ENCODE results near the gene AOC2. TPM values are rescaled to one million over a fixed set of nuclear protein-coding genes. Genes with fewer than 3 reads are reported as not detected.

Gene AOC2
- total and polyA plus RNA-seq, 2 of the 13 experiments (the other 11 are each of a cell fraction or from before 2014, with no cell fraction given): 1.2 to 3.3 TPM

- H3K9ac ChIP-seq (ENCODE audit: insufficient read depth, low read depth, low read length): no peak overlapping the region
- H3K27me3 ChIP-seq (ENCODE audit: control insufficient read depth in 1 of 2, insufficient read depth in 2 of 2, low read length in 2 of 2): no peaks in the 10 kb centered on the region
- no peaks in the 10 kb centered on the region for H3K79me2 ChIP-seq (ENCODE audit: insufficient read depth, low read length)
- no peak overlapping the region for H3K27ac ChIP-seq (ENCODE audit: extremely low read length, insufficient read depth, low read length)
- H2AFZ ChIP-seq (ENCODE audit: low read length): no peak overlapping the region
- POLR2A ChIA-PET: interaction anchor here (1.5 to 5.0 kb wide), 3 partner anchors 8 to 87 kb away, joined by 8 to 39 read pairs (median 14); partner anchors contain the start of gene PSME3
- no peak overlapping the region for H3K4me2 ChIP-seq (ENCODE audit: low read depth, low read length)
- no peak overlapping the region for H3K4me3 ChIP-seq (replicated peaks in 1 of 3; ENCODE audit: insufficient read depth in 1 of 3, low read depth in 2 of 3, low read length in 3 of 3)
- peak; percentile 42 for FAIRE-seq
- no peaks in the 10 kb centered on the region for H3K9me3 ChIP-seq (ENCODE audit: low read length)
- no peak for ATAC-seq
- BruUV-seq (replicated peaks): TSS peak; percentile 24
- H3K4me1 ChIP-seq (ENCODE audit: insufficient read depth, low read length): peaks cover 11% of the 10 kb centered on the region; the same call in 1 of the 2 replicates
- no peak for DNase-seq (ENCODE audit: low spot score)
- CTCF ChIA-PET (ENCODE audit: low intra/inter-chr PET ratio, low total read pairs): interaction anchor here (2.6 to 3.6 kb wide), 3 partner anchors 87 to 95 kb away, joined by 5 to 68 read pairs (median 32); no protein-coding TSS in a partner anchor
- WGBS (ENCODE audit: low lambda C conversion rate): 96% methylated on average over 11 of the region's 11 CpGs
- peak; percentile 15 for TF ChIP-seq RBM22 (optimal IDR thresholded peaks at IDR 0.05; ENCODE audit: low read length)
- no peak for TF ChIP-seq GFI1 (CRISPR knock-in tag; IDR thresholded peaks at IDR 0.05; ENCODE audit: borderline replicate concordance)
- H4K20me1 ChIP-seq (ENCODE audit: insufficient read depth, low read length): no peaks in the 10 kb centered on the region
- H3K36me3 ChIP-seq (replicated peaks in 1 of 2; ENCODE audit: control insufficient read depth in 1 of 2, insufficient read depth in 2 of 2, low read length in 2 of 2): peaks cover 48 to 79% of the 10 kb centered on the region in 2 experiments
- intact Hi-C loops (cut with micrococcal nuclease; ENCODE audit: unreplicated experiment) (loop anchor here (5.0 kb wide), 1 partner anchor 140 kb away; the partner anchor contains the start of genes PTGES3L and RUNDC1), in situ Hi-C loops (cut with HindIII; ENCODE audit: extremely low pct_ligation_motif_present, low pct_unique_long_range_greater_than_20kb) (loop anchor here (5.0 to 10.0 kb wide), 2 partner anchors 85 to 143 kb away; partner anchors contain the start of genes PTGES3L and RUNDC1)
Measured at GRCh38 chr17:42841975-42842685, 2.2 kb upstream of the AOC2 start.

DNA sequence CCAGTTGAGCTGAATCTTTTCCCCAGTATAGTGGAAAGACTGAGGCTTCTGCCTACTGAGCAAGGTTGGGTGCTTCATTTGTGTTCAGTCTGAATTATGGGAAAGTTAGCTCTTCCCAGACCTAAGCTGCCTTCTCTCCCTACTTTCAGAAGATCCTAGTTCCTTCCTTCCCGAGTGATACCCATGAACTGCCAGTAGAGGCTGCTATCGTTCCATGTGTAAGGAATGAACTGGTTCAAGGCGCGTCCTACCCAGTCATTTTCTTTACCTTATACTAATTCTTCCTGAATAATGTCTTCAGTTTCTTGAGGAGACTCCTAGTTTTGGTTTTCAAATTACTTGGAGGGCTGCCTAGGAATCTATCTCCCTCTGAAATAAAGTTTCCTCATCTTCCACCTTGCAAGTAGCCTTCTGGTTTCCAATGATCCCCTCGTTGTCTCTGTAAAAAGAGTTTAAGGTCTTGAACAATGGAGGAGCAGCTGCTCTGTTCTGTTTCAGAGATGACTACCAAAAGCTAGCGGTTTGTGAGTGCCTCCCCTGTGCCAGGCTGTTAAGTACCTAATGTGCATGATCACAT lies 934 bp upstream of the AOC2 start:
- H3K4me1 ChIP-seq (ENCODE audit: insufficient read depth, low read length): peaks cover 11% of the 10 kb centered on the region; the same call in 1 of the 2 replicates
- peaks cover 42 to 66% of the 10 kb centered on the region in 2 experiments for H3K36me3 ChIP-seq (replicated peaks in 1 of 2; ENCODE audit: control insufficient read depth in 1 of 2, insufficient read depth in 2 of 2, low read length in 2 of 2)
- FAIRE-seq (peak; percentile 89), DNase-seq (ENCODE audit: low spot score) (peak; percentile 73), ATAC-seq (peak; percentile 71)
- no peak overlapping the region for H2AFZ ChIP-seq (ENCODE audit: low read length)
- POLR2A ChIA-PET: interaction anchor here (0.8 to 5.0 kb wide), 7 partner anchors 10 to 155 kb away, joined by 3 to 39 read pairs (median 8); partner anchors contain the start of genes BECN1, PSME3 and RPL27
- 62% methylated on average over 6 of the region's 6 CpGs for WGBS (ENCODE audit: low lambda C conversion rate)
- in situ Hi-C loops (cut with HindIII; ENCODE audit: extremely low pct_ligation_motif_present, low pct_unique_long_range_greater_than_20kb) (loop anchor here (5.0 to 10.0 kb wide), 2 partner anchors 84 to 141 kb away; partner anchors contain the start of genes PTGES3L and RUNDC1), intact Hi-C loops (cut with micrococcal nuclease; ENCODE audit: unreplicated experiment) (loop anchor here (1.0 to 5.0 kb wide), 3 partner anchors 86 to 139 kb away; partner anchors contain the start of genes PTGES3L and RUNDC1)
- no peak overlapping the region for H3K9ac ChIP-seq (ENCODE audit: insufficient read depth, low read depth, low read length)
- H3K27ac ChIP-seq (ENCODE audit: extremely low read length, insufficient read depth, low read length): no peak overlapping the region
- H4K20me1 ChIP-seq (ENCODE audit: insufficient read depth, low read length): no peaks in the 10 kb centered on the region
- H3K27me3 ChIP-seq (ENCODE audit: control insufficient read depth in 1 of 2, insufficient read depth in 2 of 2, low read length in 2 of 2): no peaks in the 10 kb centered on the region
- H3K79me2 ChIP-seq (ENCODE audit: insufficient read depth, low read length): no peaks in the 10 kb centered on the region
- no peak overlapping the region for H3K4me2 ChIP-seq (ENCODE audit: low read depth, low read length)
- no peak overlapping the region for H3K4me3 ChIP-seq (replicated peaks in 1 of 3; ENCODE audit: insufficient read depth in 1 of 3, low read depth in 2 of 3, low read length in 3 of 3)
- H3K9me3 ChIP-seq (ENCODE audit: low read length): no peaks in the 10 kb centered on the region
- no TSS peak for BruUV-seq (replicated peaks)
- CTCF ChIA-PET (ENCODE audit: low intra/inter-chr PET ratio, low total read pairs): interaction anchor here (1.5 to 3.6 kb wide), 5 partner anchors 86 to 155 kb away, joined by 5 to 68 read pairs (median 6); partner anchors contain the start of gene RPL27
- TF ChIP-seq TFDP2 (CRISPR knock-in tag; IDR thresholded peaks at IDR 0.05) (0 out of 2 replicates have a peak, but pooled peaks have one; percentile 27), RNF219 (CRISPR knock-in tag; IDR thresholded peaks at IDR 0.05) (no peak), IRF2 (CRISPR knock-in tag; IDR thresholded peaks at IDR 0.05) (peak; percentile 78), RCOR2 (CRISPR knock-in tag; IDR thresholded peaks at IDR 0.05) (0 out of 2 replicates have a peak, but pooled peaks have one; percentile 47), YY1 (IDR thresholded peaks at IDR 0.05; ENCODE audit: insufficient read depth, insufficient replicate concordance, low read depth, low read length) (no peak), SP1 (IDR thresholded peaks at IDR 0.05) (no peak), SP1 (CRISPR knock-in tag; IDR thresholded peaks at IDR 0.05) (0 out of 2 replicates have a peak, but pooled peaks have one; percentile 10), NR3C1 (CRISPR knock-in tag; IDR thresholded peaks at IDR 0.05) (no peak), KLF16 (CRISPR knock-in tag; IDR thresholded peaks at IDR 0.05) (peak in 1 of 2 experiments; percentile 57; a peak in 1 of 4 replicates)
- TF ChIP-seq, protein P1, sequence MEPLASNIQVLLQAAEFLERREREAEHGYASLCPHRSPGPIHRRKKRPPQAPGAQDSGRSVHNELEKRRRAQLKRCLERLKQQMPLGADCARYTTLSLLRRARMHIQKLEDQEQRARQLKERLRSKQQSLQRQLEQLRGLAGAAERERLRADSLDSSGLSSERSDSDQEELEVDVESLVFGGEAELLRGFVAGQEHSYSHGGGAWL (CRISPR knock-in tag; IDR thresholded peaks at IDR 0.05): no peak

Measured in HepG2 (cell line).